HepG2 (cell line): ENCODE results near the gene FREM3. TPM values are rescaled to one million over a fixed set of nuclear protein-coding genes. Genes with fewer than 3 reads are reported as not detected.

Experiments
- ATAC-seq: fragments of 200-7000 bp; cut with Tn5 transposase; 3 replicates; pipeline ENCODE4 v1.9.1; 2020; ENCODE audit warnings: mild to moderate bottlenecking, moderate library complexity
- BruUV-seq: library from RNA; stranded (reverse); fragments of 400-500 nt; replicated peaks from 2 replicates; lab custom pipeline; 2021; lab: Mats Ljungman, UMichigan
- CTCF ChIA-PET: fragments of 300-600 bp; formaldehyde crosslinking; extraction: SDS; loops from one replicate; lab custom pipeline; 2021; ENCODE audit warnings: low total read pairs, inconsistent platforms, low intra/inter-chr PET ratio; lab: Yijun Ruan, JAX
- POLR2A ChIA-PET: fragments of 350-600 bp; sonication (Branson Sonifier 250); formaldehyde crosslinking; loops from one replicate; lab custom pipeline; 2020; ENCODE audit warnings: antibody characterized with exemption, inconsistent platforms; lab: Yijun Ruan, JAX
- DNase-seq: peaks from one replicate; pipeline ENCODE4 v3.0.0-alpha.2; 2015; ENCODE audit warnings: low spot score
- FAIRE-seq: peaks from 3 replicates; lab custom pipeline; 2011; peaks lifted over from hg19 to GRCh38; lab: Jason Lieb, UNC
- H2AFZ ChIP-seq: one replicate; pipeline ENCODE4 v1.6.1; 2011; ENCODE audit warnings: low read length, inconsistent platforms
- H3K27ac ChIP-seq: fragments of 300-600 bp; 3 replicates; pipeline ENCODE4 v1.8.0; 2011; ENCODE audit warnings: mixed run types, mild to moderate bottlenecking, mixed read lengths, low read length, inconsistent platforms; ENCODE audit not compliant: insufficient read depth; ENCODE audit errors: extremely low read length
- H3K27me3 ChIP-seq, 2 experiments: fragments of 200-600 bp in 1 of 2; 2 replicates in 1 of 2; 3 replicates in 1 of 2; pipeline versions ENCODE4 v1.6.0 to v1.8.0; 2011; ENCODE audit warnings: low read length in 2 of 2, mild to moderate bottlenecking in 2 of 2, moderate library complexity in 2 of 2, inconsistent platforms in 1 of 2; ENCODE audit not compliant: insufficient read depth in 2 of 2, control insufficient read depth in 1 of 2
- H3K36me3 ChIP-seq, 2 experiments: fragments of 200-600 bp in 1 of 2; replicated peaks in 1 of 2; 2 replicates in 1 of 2; 3 replicates in 1 of 2; pipeline versions ENCODE4 v1.5.1 to v1.8.0; 2011; ENCODE audit warnings: low read length in 2 of 2, inconsistent platforms in 1 of 2; ENCODE audit not compliant: insufficient read depth in 2 of 2, control insufficient read depth in 1 of 2
- H3K4me1 ChIP-seq: 2 replicates; pipeline ENCODE4 v1.5.1; 2012; ENCODE audit warnings: low read length, inconsistent platforms; ENCODE audit not compliant: insufficient read depth
- H3K4me2 ChIP-seq: 2 replicates; pipeline ENCODE4 v1.6.0; 2011; ENCODE audit warnings: low read depth, low read length, inconsistent platforms
- H3K4me3 ChIP-seq, 3 experiments: fragments of 200-600 bp in 1 of 3; sonication (generic), shearing (Covaris generic) in 1 of 3; replicated peaks in 1 of 3; 2 replicates each; pipeline ENCODE4 v1.5.1; 2011 to 2016; ENCODE audit warnings: low read length in 3 of 3, inconsistent platforms in 2 of 3, low read depth in 2 of 3, mild to moderate bottlenecking in 2 of 3, control low read depth in 1 of 3, mixed read lengths in 1 of 3; ENCODE audit not compliant: insufficient read depth in 1 of 3
- H3K79me2 ChIP-seq: one replicate; pipeline ENCODE4 v1.6.1; 2011; ENCODE audit warnings: low read length, inconsistent platforms; ENCODE audit not compliant: insufficient read depth
- H3K9ac ChIP-seq: 2 replicates; pipeline ENCODE4 v1.6.0; 2011; ENCODE audit warnings: mild to moderate bottlenecking, low read depth, low read length, inconsistent platforms; ENCODE audit not compliant: insufficient read depth
- H3K9me3 ChIP-seq: 2 replicates; pipeline ENCODE4 v1.5.1; 2012; ENCODE audit warnings: mild to moderate bottlenecking, low read length
- H4K20me1 ChIP-seq: 2 replicates; pipeline ENCODE4 v1.6.0; 2011; ENCODE audit warnings: inconsistent platforms, mild to moderate bottlenecking, low read length, moderate library complexity; ENCODE audit not compliant: insufficient read depth
- ATF4 ChIP-seq, 2 experiments: fragments of 450-650 bp in 1 of 2; sonication (generic) in 1 of 2; formaldehyde crosslinking; IDR thresholded peaks; 2 replicates each; pipeline versions ENCODE4 v1.5.0 to v1.8.0; 2020 to 2022; ENCODE audit warnings: mild to moderate bottlenecking in 1 of 2, missing genetic modification reagents in 1 of 2
- HBP1 ChIP-seq: IDR thresholded peaks from 2 replicates; pipeline ENCODE4 v1.6.1; 2016; ENCODE audit warnings: low read depth, control low read depth
- HNF4A ChIP-seq: sonication (generic); formaldehyde crosslinking; IDR thresholded peaks from 2 replicates; pipeline ENCODE4 v1.4.0; 2020; ENCODE audit warnings: missing genetic modification reagents
- KDM3A ChIP-seq: IDR thresholded peaks from 2 replicates; pipeline ENCODE4 v1.6.1; 2018; ENCODE audit warnings: low read depth, missing compliant biosample characterization
- MAFG ChIP-seq: sonication (generic); formaldehyde crosslinking; IDR thresholded peaks from 2 replicates; pipeline ENCODE4 v1.5.1; 2020; ENCODE audit warnings: mild to moderate bottlenecking, missing genetic modification reagents
- MXI1 ChIP-seq: IDR thresholded peaks from 3 replicates; pipeline ENCODE4 v1.6.1; 2012; ENCODE audit warnings: low read depth, low read length, inconsistent platforms, borderline replicate concordance
- NKX3-1 ChIP-seq: sonication (generic); formaldehyde crosslinking; IDR thresholded peaks from 2 replicates; pipeline ENCODE4 v1.5.0; 2020; ENCODE audit warnings: missing genetic modification reagents
- PLRG1 ChIP-seq: fragments of 450-650 bp; conservative IDR thresholded peaks from 2 replicates; pipeline ENCODE4 v1.6.1; 2016
- ZBTB42 ChIP-seq: sonication (generic); formaldehyde crosslinking; IDR thresholded peaks from 2 replicates; pipeline ENCODE4 v1.5.0; 2020; ENCODE audit warnings: mild to moderate bottlenecking, missing genetic modification reagents
- ZNF296 ChIP-seq: sonication (generic); formaldehyde crosslinking; conservative IDR thresholded peaks from 2 replicates; pipeline ENCODE4 v1.5.0; 2020; ENCODE audit warnings: mild to moderate bottlenecking, missing genetic modification reagents
- ZNF460 ChIP-seq: sonication (generic); formaldehyde crosslinking; IDR thresholded peaks from 2 replicates; pipeline ENCODE4 v1.5.1; 2020; ENCODE audit warnings: missing genetic modification reagents, mild to moderate bottlenecking, borderline replicate concordance
- ZNF549 ChIP-seq: sonication (generic); formaldehyde crosslinking; IDR thresholded peaks from 2 replicates; pipeline ENCODE4 v1.5.0; 2020; ENCODE audit warnings: missing genetic modification reagents
- ZNF577 ChIP-seq: sonication (generic); formaldehyde crosslinking; IDR thresholded peaks from 2 replicates; pipeline ENCODE4 v1.4.0; 2020; ENCODE audit warnings: mild to moderate bottlenecking, low read depth, missing genetic modification reagents, borderline replicate concordance
- ZNF597 ChIP-seq: sonication (generic); formaldehyde crosslinking; IDR thresholded peaks from 2 replicates; pipeline ENCODE4 v1.5.0; 2020; ENCODE audit warnings: missing genetic modification reagents
- ZNF768 ChIP-seq: sonication (generic); formaldehyde crosslinking; IDR thresholded peaks from 2 replicates; pipeline ENCODE4 v1.4.0; 2020; ENCODE audit warnings: missing genetic modification reagents
- ZNF816 ChIP-seq: sonication (generic); formaldehyde crosslinking; IDR thresholded peaks from 2 replicates; pipeline ENCODE4 v1.8.0; 2022; ENCODE audit warnings: missing genetic modification reagents, mild to moderate bottlenecking, borderline replicate concordance
- ZSCAN25 ChIP-seq: sonication (generic); formaldehyde crosslinking; IDR thresholded peaks from 2 replicates; pipeline ENCODE4 v1.8.0; 2022; ENCODE audit warnings: mild to moderate bottlenecking, missing genetic modification reagents
- WGBS: methylation state at CpG from one replicate; pipeline ENCODE4 v1.1.6; 2017; ENCODE audit warnings: low lambda C conversion rate; 5-methylcytosine and 5-hydroxymethylcytosine counted together
- in situ Hi-C: cut with HindIII; loops from 2 replicates; pipeline ENCODE4 v1.10.0; 2017; ENCODE audit warnings: low pct_unique_long_range_greater_than_20kb; ENCODE audit not compliant: extremely low pct_ligation_motif_present
- intact Hi-C: fragments of 100-400 bp; cut with micrococcal nuclease; formaldehyde crosslinking; loops from one replicate; pipeline ENCODE4 v1.10.0; 2022; ENCODE audit not compliant: unreplicated experiment
- polyA plus RNA-seq, 8 experiments: library from polyadenylated mRNA; depleted of rRNA in 3 of 8; stranded (reverse) in 7 of 8; unstranded in 1 of 8; fragments of >200 nt; fragmentation: Illumina TruSeq in 4 of 8; extraction: Trizol in 4 of 8; gene quantifications; 2 replicates each; pipeline versions ENCODE4 v1.2.1 to v1.2.3, GENCODE V29; 2011 to 2016; ENCODE audit warnings: low read depth in 4 of 8, missing spikeins in 1 of 8, mixed read lengths in 1 of 8; ENCODE audit not compliant: insufficient read depth in 1 of 8
- total RNA-seq, 5 experiments: library from RNA; depleted of rRNA; stranded (reverse); fragments of >200 nt; fragmentation: Illumina TruSeq; extraction: Trizol; gene quantifications; 2 replicates each; pipeline ENCODE4 v1.2.3, GENCODE V29; 2016; ENCODE audit warnings: low read depth in 1 of 5

FREM3 gene
- total and polyA plus RNA-seq, 2 of the 13 experiments (the other 11 are each of a cell fraction or from before 2014, with no cell fraction given): not detected

- Histone ChIP-seq H4K20me1 (no peaks in the 10 kb centered on the region), H2AFZ (no peak overlapping the region), H3K9ac (no peak overlapping the region), H3K79me2 (no peaks in the 10 kb centered on the region), H3K4me3 (no peak overlapping the region), H3K36me3 (no peaks in the 10 kb centered on the region), H3K27me3 (no peaks in the 10 kb centered on the region), H3K4me2 (no peak overlapping the region), H3K9me3 (peaks cover 4% of the 10 kb centered on the region; the same call in 1 of the 2 replicates), H3K27ac (no peak overlapping the region), H3K4me1 (no peaks in the 10 kb centered on the region)
- no TSS peak for BruUV-seq
- in situ Hi-C loops: no loop called here
- CTCF ChIA-PET: no interaction called here
- POLR2A ChIA-PET: no interaction called here
- TF ChIP-seq ZNF296: no peak
- intact Hi-C loops: no loop called here
- no peak for ATAC-seq
- no peak for DNase-seq
- no peak for FAIRE-seq
Measured at GRCh38 chr4:143586080-143586479, 114.4 kb downstream of the FREM3 start.

GRCh38 chr4:143585548-143585947 is 114.9 kb downstream of the FREM3 start:
- H3K4me1 ChIP-seq: no peaks in the 10 kb centered on the region
- H3K36me3 ChIP-seq: no peaks in the 10 kb centered on the region
- ChIA-PET POLR2A (no interaction called here), CTCF (no interaction called here)
- no peaks in the 10 kb centered on the region for H4K20me1 ChIP-seq
- TF ChIP-seq ZSCAN25 (CRISPR knock-in tag): no peak
- no peak for TF ChIP-seq ZNF768 (CRISPR knock-in tag)
- TF ChIP-seq HNF4A: no peak
- TF ChIP-seq MAFG: no peak
- TF ChIP-seq ZNF816 (CRISPR knock-in tag): no peak
- no peak for TF ChIP-seq HBP1
- TF ChIP-seq KDM3A (CRISPR knock-in tag): no peak
- no peak for TF ChIP-seq ZNF549 (CRISPR knock-in tag)
- TF ChIP-seq ZBTB42 (CRISPR knock-in tag): no peak
- no peak for TF ChIP-seq ZNF460 (CRISPR knock-in tag)
- no peak for TF ChIP-seq MXI1
- TF ChIP-seq ATF4 (CRISPR knock-in tag; IDR thresholded peaks at IDR 0.05): no peak
- TF ChIP-seq ZNF577 (CRISPR knock-in tag): no peak
- TF ChIP-seq PLRG1: no peak
- no peak for TF ChIP-seq ZNF597 (CRISPR knock-in tag)
- no peak for TF ChIP-seq NKX3-1 (CRISPR knock-in tag)
- intact Hi-C loops (no loop called here), in situ Hi-C loops (no loop called here)
- no peak for ATAC-seq
- FAIRE-seq: no peak
- H3K27me3 ChIP-seq: no peaks in the 10 kb centered on the region
- no peak overlapping the region for H3K9ac ChIP-seq
- peaks cover 4% of the 10 kb centered on the region; the same call in 1 of the 2 replicates for H3K9me3 ChIP-seq
- H3K4me2 ChIP-seq: no peak overlapping the region
- no peak for DNase-seq
- H3K4me3 ChIP-seq: no peak overlapping the region
- H3K79me2 ChIP-seq: no peaks in the 10 kb centered on the region
- WGBS: 59% methylated on average over 6 of the region's 6 CpGs
- no peak overlapping the region for H3K27ac ChIP-seq
- no TSS peak for BruUV-seq
- no peak overlapping the region for H2AFZ ChIP-seq
